Upper lobe of right lung (tissue), 1 donor: ENCODE results near the gene TNS1. TPM values are rescaled to one million over a fixed set of nuclear protein-coding genes. Genes with fewer than 3 reads are reported as not detected.

Source experiments
- ATAC-seq: fragments of 200-7000 bp; cut with Tn5 transposase; one replicate; pipeline ENCODE4 v1.9.1; 2020; ENCODE audit warnings: mild to moderate bottlenecking, moderate library complexity
- DNase-seq: peaks from one replicate; pipeline ENCODE4 v3.0.0-alpha.2; 2020
- H3K27ac ChIP-seq: fragments of 200-600 bp; one replicate; pipeline ENCODE4 v1.8.0; 2022
- H3K27me3 ChIP-seq: fragments of 200-600 bp; one replicate; pipeline ENCODE4 v1.8.0; 2022; ENCODE audit warnings: mild to moderate bottlenecking
- H3K36me3 ChIP-seq: fragments of 200-600 bp; one replicate; pipeline ENCODE4 v1.8.0; 2022
- H3K4me1 ChIP-seq: fragments of 200-600 bp; one replicate; pipeline ENCODE4 v1.8.0; 2022
- H3K4me3 ChIP-seq: fragments of 200-600 bp; one replicate; pipeline ENCODE4 v1.8.0; 2022; ENCODE audit warnings: mild to moderate bottlenecking
- H3K9me3 ChIP-seq: fragments of 200-600 bp; one replicate; pipeline ENCODE4 v1.8.0; 2022
- intact Hi-C: fragments of 100-400 bp; cut with DNase I; formaldehyde crosslinking; loops from one replicate; pipeline ENCODE4 v1.11.0; 2022
- total RNA-seq: library from RNA; stranded (reverse); fragmentation: NEBNext Ultra II Directional; extraction: Animal tissue kit (Norgen Biotek cat#: 25700); gene quantifications from one replicate; pipeline ENCODE4 v1.2.1, GENCODE V29; 2021
- TF ChIP-seq, protein P1 (sequence below): fragments of 200-600 bp; IDR thresholded peaks from one replicate; pipeline ENCODE4 v1.8.0; 2022; ENCODE audit warnings: antibody characterized with exemption
- donor health status: DM: no; HTN: yes; CAD: no; lungs with severe emphysema.

TNS1 gene
- total RNA-seq, 1 donor from 2014 or later = 669 TPM

DNA sequence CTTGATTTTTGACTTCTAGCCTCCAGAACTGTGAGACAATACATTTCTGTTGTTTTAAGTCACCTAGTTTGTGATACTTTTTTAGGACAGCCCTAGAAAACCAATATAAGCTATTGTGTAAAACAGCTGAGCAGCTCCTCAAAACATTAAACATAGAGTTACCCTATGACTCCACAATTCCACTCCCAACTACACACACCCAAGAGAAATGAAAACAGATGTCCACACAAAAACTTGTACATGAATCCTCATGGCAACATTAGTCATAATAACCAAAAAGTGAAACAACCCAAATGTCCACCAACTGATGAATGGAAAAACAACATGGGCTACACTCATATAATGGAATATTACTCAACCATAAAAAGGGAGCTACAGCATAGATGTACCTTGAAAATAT lies 32.6 kb downstream of the TNS1 start:
- TF ChIP-seq, protein P1, sequence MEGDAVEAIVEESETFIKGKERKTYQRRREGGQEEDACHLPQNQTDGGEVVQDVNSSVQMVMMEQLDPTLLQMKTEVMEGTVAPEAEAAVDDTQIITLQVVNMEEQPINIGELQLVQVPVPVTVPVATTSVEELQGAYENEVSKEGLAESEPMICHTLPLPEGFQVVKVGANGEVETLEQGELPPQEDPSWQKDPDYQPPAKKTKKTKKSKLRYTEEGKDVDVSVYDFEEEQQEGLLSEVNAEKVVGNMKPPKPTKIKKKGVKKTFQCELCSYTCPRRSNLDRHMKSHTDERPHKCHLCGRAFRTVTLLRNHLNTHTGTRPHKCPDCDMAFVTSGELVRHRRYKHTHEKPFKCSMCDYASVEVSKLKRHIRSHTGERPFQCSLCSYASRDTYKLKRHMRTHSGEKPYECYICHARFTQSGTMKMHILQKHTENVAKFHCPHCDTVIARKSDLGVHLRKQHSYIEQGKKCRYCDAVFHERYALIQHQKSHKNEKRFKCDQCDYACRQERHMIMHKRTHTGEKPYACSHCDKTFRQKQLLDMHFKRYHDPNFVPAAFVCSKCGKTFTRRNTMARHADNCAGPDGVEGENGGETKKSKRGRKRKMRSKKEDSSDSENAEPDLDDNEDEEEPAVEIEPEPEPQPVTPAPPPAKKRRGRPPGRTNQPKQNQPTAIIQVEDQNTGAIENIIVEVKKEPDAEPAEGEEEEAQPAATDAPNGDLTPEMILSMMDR = no peak
- intact Hi-C loops = no loop called here
- no peaks in the 10 kb centered on the region for H3K9me3 ChIP-seq
- no peak overlapping the region for H3K4me3 ChIP-seq
- H3K4me1 ChIP-seq = peaks cover 24% of the 10 kb centered on the region
- no peak for DNase-seq
- no peak for ATAC-seq
- no peaks in the 10 kb centered on the region for H3K27me3 ChIP-seq
- no peak overlapping the region for H3K27ac ChIP-seq
- no peaks in the 10 kb centered on the region for H3K36me3 ChIP-seq

DNA sequence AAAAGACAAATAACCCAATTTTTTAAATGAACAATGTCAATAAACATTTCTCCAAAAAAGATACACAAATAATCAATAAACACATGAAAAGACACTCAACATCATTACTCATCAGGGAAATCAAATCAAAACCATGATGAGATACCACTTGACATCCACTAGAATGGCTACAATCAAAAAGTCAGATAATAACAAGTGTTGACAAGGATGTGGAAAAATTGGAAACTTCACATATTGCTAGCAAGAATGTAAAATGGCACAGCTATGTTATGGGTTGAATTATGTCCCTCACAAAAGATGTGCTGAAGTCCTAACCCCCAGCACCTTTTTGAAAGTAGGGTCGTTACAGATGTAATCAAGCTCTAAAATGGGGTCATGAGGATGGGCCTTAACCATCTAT lies 33.2 kb downstream of the TNS1 start:
- Histone ChIP-seq H3K9me3 (no peaks in the 10 kb centered on the region), H3K27ac (no peak overlapping the region), H3K4me3 (no peak overlapping the region), H3K4me1 (peaks cover 30% of the 10 kb centered on the region), H3K36me3 (no peaks in the 10 kb centered on the region), H3K27me3 (no peaks in the 10 kb centered on the region)
- intact Hi-C loops = no loop called here
- no peak for ATAC-seq
- TF ChIP-seq, protein P1 = no peak
- DNase-seq = no peak

DNA sequence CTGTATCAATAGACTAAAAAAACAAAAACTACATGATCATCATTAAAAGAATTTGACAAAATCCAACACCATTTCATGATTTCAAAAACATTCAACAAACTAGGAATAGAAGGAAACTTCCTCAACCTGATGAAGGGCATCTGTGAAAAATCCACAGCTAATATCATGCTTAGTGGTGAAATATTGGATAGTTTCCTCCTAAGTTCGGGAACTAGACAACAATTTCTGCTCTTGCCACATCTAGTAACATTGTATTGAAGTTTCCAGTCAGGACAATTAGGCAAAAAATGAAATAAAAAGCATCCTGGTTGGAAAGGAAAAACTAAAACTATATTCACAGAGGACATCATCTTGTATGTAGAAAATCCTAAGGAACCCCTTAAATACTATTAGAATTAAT lies 34.8 kb downstream of the TNS1 start:
- peaks cover 38% of the 10 kb centered on the region for H3K4me1 ChIP-seq
- H3K27ac ChIP-seq = no peak overlapping the region
- H3K4me3 ChIP-seq = no peak overlapping the region
- DNase-seq (no peak), ATAC-seq (no peak)
- intact Hi-C loops = no loop called here
- H3K27me3 ChIP-seq = no peaks in the 10 kb centered on the region
- no peaks in the 10 kb centered on the region for H3K9me3 ChIP-seq
- TF ChIP-seq, protein P1 = no peak
- H3K36me3 ChIP-seq = no peaks in the 10 kb centered on the region

DNA sequence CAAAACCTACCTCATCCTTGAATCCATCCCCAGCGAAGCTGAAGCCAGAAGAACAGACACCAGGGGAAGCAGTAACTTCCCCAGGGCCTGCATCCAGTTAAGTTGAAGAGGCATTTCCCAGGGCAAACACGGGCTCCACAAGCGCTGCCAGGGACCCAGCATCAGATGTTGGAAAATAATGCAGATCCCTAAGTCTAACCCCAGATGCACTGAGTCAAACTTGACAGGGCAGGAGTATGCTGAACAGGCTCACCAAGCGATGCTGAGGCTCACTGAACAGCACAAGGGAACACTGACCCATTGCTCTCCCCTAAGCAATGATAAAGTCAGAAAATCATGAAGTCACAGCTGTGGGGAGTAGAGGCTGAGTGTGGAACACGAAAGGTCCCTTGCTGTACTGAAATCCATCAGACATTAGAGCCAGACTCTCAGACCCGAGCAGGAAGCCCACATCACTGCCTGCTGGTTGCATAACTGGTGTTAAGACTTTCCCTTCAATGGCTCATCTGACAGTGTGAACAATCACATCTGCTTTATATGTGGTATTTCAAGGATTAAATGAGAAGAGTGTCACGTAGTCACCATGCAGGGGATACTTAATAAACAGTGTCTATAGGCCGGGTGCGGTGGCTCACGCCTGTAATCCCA lies 36.2 kb downstream of the TNS1 start:
- intact Hi-C loops = no loop called here

DNA sequence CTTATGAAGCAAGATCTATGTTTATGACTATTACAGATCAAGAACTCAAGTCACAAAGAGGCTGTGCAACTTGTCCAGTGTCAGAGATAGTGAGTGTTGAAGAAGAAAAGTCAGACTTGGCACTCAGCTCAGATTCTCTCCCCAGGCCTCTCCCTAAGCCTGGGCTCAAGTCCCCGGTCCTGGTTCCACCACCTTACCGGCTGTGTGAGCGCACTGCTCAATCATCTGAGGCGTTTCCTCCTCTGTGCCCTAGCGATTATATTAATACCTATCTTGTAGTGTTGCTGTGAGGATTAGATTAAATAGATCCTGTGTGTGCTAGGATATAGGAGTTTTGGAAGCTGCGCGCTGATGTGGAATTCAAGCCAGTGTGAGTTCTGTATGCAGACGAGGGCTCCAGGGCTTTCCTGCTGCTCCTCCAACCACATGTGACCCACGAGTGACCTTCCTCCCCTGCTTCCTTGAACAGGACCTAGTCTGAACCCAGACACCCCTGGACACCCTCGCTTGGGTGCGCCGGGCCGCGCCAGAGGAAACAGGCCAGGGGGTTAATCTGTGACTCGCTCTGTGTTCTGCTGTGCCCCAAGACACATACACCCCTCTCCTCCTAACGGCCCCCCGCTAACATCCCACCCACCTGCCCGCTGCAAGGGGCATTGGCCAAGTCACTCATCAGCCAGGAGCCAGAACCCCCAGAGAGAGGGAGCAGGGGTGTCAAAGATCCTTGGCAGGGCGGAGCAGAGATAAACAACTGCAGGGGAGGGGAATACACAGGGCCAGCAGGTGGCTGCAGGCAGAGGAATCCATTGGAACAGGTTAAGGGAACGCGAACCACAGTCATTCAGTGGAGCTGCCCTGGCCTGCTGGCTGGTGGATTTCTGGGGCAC lies 38.3 kb downstream of the TNS1 start:
- TF ChIP-seq, protein P1 = no peak
- H3K4me1 ChIP-seq = peaks cover 28% of the 10 kb centered on the region
- no peaks in the 10 kb centered on the region for H3K36me3 ChIP-seq
- H3K4me3 ChIP-seq = no peak overlapping the region
- no peaks in the 10 kb centered on the region for H3K9me3 ChIP-seq
- ATAC-seq = peak; percentile 22
- H3K27me3 ChIP-seq = no peaks in the 10 kb centered on the region
- intact Hi-C loops = no loop called here
- no peak overlapping the region for H3K27ac ChIP-seq
- peak; percentile 53 for DNase-seq

More for the DNA sequence above, 36.2 kb downstream of the TNS1 start:
- H3K27me3 ChIP-seq = no peaks in the 10 kb centered on the region
- no peak overlapping the region for H3K27ac ChIP-seq
- TF ChIP-seq, protein P1 = no peak
- no peak for ATAC-seq
- no peak overlapping the region for H3K4me3 ChIP-seq
- no peaks in the 10 kb centered on the region for H3K36me3 ChIP-seq
- H3K4me1 ChIP-seq = peaks cover 28% of the 10 kb centered on the region
- DNase-seq = peak; percentile 25
- no peaks in the 10 kb centered on the region for H3K9me3 ChIP-seq
